GM20431 (cell line): ENCODE results near the gene CENPC.
"Not testable (repeated sequence)": the region's sequence is repeated elsewhere in the genome, so short reads cannot be mapped to it uniquely, and the experiment has no call there.

Experiments used
- in situ Hi-C: fragments of 300-500 bp; cut with MseI, MboI; formaldehyde crosslinking; loops from one replicate; pipeline ENCODE4 v1.15.0; 2020; ENCODE audit warnings: low sequenced_read_pairs; ENCODE audit not compliant: unreplicated experiment

CENPC gene

GRCh38 chr4:67499799-67500198, 45.5 kb downstream of the CENPC start:
- in situ Hi-C loops = no loop called here

DNA sequence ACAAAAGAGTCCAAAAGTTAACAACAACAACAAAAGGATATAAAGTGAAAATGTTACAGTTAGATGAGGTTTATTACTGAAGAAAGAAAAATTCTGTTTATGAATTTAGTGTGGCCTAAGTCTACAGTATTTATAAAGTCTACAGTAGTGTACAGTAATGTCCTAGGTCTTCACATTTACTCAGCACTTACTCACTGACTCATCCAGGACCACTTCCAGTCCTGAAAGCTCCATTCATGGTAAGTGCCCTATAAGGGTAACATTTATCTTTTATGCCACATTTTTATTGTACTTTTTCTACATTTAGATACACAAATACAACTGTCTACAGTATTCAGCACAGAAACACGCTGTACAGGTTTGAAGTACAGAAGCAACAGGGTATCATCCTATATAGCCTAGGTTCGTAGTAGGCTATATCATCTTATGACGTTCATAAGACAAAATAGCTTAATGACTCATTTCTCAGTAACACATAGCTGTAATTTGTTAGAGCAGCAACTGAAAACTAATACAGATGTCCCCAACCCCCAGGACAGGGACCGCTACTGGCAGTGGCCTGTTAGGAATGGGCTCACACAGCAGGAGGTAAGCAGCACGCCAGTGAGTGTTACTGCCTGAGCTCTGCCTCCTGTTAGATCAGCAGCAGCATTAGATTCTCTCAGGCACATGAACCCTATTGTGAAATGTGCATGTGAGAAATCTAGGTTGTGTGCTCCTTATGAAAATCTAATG, 61.3 kb downstream of the CENPC start:
- in situ Hi-C loops = no loop called here

DNA sequence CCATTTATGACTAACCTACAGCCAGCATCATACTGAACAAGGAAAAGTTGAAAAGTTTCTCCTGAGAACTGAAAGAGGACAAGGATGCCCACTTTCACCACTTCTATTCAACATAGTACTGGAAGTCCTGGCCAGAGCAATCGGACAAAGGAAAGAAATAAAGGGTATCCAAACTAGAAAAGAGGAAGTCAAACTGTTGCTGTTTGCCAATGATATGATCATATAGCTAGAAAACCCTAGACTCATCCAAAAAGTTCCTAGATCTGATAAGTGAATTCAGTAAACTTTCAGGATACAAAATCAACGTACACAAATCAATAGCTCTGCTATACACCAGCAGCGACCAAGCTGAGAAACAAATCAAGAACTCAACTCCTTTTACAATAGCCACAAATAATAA, 64.5 kb downstream of the CENPC start:
- in situ Hi-C loops = no loop called here

GRCh38 chr4:67475155-67475554, 70.1 kb downstream of the CENPC start:
- in situ Hi-C loops = no loop called here

- in situ Hi-C loops = no loop called here
These were observed 74.4 kb downstream of the CENPC start for GRCh38 chr4:67470871-67471270.

DNA sequence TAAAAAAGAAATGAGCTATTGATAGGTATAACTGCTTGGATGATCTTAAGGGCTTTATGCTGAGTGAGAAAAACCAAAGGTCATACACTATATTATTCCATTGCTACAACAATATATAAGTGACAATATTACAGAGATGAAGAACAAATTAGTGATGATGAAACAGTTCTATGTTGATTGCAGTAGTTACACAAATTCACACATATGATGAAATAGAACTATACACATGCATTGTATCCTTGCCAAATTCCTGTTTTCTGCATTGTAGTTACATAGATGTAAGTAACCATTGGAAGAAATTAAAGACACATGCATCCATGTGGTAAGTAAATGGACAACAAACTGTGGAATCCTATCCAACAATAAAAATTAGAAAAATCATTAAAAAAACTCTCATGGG, 76.5 kb downstream of the CENPC start:
- in situ Hi-C loops = no loop called here

DNA sequence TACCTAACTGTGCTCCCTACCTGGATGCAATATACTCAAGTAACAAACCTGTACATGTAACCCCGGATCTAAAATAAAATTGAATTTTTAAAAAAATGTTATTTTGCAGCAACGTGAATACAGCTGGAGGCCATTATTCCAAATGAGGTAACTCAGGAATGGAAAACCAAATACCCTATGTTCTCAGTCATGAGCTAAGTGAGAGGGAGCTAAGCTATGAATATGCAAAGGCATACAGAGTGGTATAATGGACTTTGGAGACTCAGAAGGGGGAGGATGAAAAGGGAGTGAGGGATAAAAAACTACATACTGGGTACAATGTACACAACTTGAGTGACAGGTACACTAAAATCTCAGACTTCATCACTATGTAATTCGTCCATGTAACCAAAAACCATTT, 78.6 kb downstream of the CENPC start:
- in situ Hi-C loops = no loop called here

DNA sequence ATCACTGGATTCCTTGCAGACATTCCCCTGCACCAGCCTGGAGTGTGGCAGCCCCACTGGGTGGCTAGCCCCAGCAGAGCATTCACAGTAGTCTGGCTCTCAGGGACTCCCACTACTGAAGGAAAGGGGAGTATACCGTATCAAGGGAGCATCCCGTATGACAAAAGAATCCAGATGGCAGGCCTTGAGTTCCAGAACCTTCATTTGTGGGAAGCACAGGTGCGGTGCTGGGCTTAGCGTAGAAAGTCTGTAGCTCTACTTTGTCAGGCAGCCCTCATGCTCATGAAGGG, 79.6 kb downstream of the CENPC start:
- in situ Hi-C loops = no loop called here

DNA sequence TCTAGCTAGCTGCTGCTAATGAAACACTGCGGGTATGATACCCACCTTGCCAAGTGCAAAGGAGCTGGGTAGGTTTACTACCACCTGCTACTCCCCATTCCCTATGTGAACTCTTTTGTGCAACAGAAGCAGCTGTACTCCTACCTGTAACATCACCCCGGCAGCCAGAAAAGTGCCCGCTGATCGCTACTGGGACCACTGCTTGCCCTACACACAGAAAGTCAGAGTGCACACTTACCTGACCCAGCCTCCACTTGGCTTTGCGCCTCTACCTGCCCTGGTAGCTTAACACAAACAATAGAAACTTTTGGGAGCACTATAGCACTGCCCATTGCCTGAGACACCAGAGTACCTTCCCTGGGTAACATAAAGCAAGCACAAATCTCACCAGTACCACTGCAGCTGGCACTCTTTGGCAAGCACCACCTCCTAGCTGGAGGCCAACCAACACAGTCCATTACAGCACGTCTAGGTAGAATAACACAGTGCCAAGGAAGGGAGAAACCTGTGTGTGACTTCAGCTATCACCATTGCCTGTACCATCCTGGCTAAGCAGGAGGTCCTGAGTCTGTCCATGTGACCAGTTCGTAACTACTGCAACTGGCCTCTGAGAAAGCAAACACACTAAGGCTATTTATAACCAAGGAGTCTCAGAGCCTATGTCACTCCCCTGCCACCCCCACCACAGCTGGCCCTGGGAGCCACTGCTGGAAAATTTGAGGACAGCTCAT, 80.1 kb downstream of the CENPC start:
- in situ Hi-C loops = no loop called here

DNA sequence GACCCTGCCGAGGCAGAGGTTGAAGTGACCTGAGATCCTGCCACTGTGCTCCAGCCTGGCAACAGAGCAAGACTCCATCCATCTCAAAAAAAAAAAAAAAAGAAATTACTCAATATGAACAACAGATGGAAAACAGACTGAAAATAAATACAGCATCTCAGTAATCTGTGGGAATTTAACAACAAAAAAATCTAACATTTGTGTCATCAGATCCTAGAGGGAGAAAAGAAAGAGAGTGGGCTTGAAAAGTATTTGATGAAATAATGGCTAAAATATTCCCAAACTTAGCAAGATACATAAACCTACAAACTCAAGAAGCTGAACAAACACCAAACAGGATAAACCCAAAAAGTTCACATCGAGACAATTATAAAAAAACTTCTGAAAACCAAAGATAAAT, 84.7 kb downstream of the CENPC start:
- in situ Hi-C loops = no loop called here

- in situ Hi-C loops = no loop called here
These were observed 86.1 kb downstream of the CENPC start for GRCh38 chr4:67459164-67459563.

GRCh38 chr4:67456577-67457196, 88.6 kb downstream of the CENPC start:
- in situ Hi-C loops = no loop called here

DNA sequence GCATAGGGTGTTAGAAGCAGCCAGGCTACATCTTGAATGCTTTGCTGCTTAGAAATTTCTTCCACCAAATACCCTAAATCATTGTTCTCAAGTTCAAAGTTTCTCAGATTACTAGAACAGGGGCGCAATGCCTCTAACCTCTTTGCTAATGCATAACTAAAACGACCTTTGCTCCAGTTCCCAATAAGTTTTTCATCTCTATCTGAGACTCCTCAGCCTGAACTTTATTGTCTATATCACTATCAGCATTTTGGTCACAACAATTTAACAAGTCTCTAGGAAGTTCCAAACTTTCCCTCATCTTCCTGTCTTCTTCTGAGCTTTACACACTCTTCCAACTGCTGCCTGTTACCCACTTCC, 92.5 kb downstream of the CENPC start:
- in situ Hi-C loops = not testable (repeated sequence)

GRCh38 chr4:67452100-67452845, 93.0 kb downstream of the CENPC start:
- in situ Hi-C loops = no loop called here

DNA sequence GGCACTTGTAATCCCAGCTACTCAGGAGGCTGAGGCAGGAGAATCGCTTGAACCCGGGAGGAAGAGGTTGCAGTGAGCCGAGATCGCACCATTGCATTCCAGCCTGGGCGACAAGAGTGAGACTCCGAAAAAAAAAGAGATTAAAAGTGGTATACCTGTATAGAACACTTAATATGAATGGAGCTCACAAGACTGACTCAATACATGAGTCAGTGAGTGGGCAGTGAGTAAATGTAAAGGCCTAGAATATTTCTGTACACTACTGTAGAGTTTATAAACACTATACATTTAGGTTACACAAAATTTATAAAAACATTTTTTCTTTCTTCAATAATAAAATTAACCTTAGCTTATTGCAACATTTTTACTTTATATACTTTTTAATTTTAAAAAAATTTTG, 93.8 kb downstream of the CENPC start:
- in situ Hi-C loops = no loop called here

GRCh38 chr4:67448621-67449020, 96.7 kb downstream of the CENPC start:
- in situ Hi-C loops = no loop called here

DNA sequence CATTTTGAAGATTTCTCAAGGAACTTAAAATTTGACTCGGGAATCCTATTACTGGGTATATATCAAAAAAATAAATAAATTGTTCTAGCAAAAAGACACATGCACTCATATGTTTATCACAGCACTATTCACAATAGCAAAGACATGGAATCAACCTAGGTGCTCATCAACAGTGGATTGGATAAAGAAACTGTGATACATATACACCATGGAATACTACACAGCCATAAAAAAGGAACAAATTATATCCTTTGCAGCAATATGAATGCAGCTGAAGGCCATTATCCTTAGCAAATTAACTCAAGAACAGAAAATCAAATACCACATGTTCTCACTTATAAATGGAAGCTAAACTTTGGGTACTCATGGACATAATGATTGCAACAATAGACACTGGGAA, 97.4 kb downstream of the CENPC start:
- in situ Hi-C loops = no loop called here

GRCh38 chr4:67446811-67447210, 98.5 kb downstream of the CENPC start:
- in situ Hi-C loops = no loop called here

DNA sequence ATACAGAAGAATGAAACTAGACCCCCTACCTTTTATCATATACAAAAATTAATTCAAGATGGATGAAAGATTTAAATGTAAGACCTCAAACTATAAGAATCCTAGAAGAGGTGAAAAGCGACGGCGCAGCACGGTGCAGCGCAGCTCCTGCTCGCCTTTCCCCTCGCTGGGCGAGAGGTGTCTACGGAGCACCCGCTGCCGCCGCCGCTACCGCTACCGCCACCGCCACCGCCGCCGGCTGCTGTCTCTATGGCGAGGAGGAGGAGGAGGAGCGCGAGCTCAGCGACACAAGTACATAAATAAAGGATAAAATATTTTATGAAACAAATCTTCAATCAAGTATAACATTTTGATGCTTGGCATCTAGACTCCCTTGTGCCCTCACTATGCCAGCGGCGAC, 99.4 kb downstream of the CENPC start:
- in situ Hi-C loops = not testable (repeated sequence)

DNA sequence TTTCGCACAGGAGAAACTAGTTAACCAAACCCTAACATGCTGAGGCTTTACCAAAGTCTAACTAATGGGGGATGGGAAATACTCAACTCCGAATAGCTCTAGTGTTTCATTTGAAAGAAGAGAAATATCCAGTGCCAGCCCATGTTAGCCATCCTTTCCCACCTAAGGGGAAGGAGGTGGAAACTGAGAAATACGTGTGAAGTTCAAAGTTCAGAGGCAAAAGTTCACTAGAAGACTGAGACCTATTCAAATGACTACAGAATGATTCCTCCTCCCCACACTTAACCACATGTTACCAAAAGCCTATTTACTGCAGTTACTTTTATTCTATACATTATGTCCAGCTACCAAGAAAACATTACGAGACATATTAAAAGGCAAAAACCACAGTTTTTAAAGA, 106.3 kb downstream of the CENPC start:
- in situ Hi-C loops = no loop called here
